ENCODE results near the gene KRT86. TPM values are rescaled to one million over a fixed set of nuclear protein-coding genes. Genes with fewer than 3 reads are reported as not detected.

The KRT86 gene
- under 1 TPM in 1 of 4 donors, not detected in 3; 0.09 TPM for polyA plus RNA-seq (ENCODE audit: insufficient read length in 4 of 4)

DNA sequence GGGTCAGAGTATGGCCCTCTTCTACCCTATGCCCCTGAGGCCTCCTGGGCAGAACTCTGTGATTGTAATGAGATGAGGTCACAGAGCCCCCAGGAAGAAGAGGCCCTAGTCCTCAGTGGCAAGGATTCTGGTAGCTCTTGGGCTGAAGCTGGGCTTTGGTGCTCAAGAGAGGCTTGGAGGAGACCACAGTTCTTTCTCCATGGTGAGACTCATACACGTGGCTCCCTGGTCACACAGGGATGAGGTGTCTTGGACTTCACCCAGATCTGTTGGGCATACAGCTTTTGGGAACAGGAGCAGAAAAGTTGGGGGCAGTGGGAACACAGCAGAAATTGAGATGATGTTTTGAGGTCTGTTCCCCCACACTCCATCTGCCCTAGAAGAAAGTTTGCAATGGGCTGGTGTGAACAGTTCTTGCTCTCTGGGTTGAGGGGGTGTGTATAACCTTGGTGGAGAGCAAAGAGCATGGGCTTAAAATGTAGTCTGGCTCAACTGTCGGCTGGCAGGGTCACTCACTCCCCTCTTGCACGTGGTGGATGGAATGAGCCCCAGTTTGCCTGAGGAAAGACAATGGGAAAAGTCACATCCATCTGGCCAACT lies at the start of gene KRT86:
Gene KRT86, plus strand, starts transcription at position 125 of the 600 bp plus-strand sequence. CDS start 27,272 bp downstream, outside the sequence.
- no peak for DNase-seq (ENCODE audit: low read depth in 4 of 4, low spot score in 3 of 4)

DNA sequence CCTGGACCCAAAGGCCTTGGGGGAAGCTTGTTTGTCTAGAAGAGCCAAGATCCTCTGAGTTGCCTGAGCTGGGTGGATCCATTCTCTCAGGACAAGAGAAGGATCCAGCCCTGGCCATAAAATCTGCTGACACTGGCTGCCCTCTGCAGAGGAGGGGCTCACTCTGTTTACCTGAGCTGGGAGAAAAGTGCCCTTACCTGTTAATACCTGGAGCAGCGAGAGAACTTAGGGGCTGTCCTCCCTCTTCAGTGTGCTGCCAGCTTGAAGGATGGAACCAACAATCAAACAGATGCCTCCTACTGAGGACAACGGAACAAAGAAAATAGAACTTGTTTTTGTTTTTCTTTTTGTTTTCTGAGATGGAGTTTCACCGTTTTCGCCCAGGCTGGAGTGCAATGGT lies 48.7 kb upstream of the KRT86 start:
- no peak for DNase-seq (ENCODE audit: low read depth in 4 of 4, low spot score in 3 of 4)

DNA sequence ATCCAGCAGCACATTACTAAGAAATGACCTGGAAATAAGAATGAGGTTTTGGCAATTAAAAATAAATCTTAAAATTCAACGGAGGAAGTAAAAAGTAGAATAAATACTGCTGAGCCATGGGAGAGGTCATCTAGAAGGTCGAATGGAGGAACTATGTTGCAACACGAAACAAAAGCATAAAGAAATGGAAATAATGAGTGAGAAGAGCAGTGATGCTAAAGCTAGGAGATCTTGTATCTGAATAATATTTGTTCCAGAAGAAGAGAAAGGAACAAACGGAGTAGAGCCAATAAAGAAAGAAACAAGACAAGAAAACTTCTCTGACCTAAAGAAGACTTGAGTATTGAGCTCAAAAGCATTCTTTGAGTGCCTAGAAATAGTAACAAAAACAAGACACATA lies 48.0 kb upstream of the KRT86 start:
- no peak for DNase-seq (ENCODE audit: low read depth in 4 of 4, low spot score in 3 of 4)

DNA sequence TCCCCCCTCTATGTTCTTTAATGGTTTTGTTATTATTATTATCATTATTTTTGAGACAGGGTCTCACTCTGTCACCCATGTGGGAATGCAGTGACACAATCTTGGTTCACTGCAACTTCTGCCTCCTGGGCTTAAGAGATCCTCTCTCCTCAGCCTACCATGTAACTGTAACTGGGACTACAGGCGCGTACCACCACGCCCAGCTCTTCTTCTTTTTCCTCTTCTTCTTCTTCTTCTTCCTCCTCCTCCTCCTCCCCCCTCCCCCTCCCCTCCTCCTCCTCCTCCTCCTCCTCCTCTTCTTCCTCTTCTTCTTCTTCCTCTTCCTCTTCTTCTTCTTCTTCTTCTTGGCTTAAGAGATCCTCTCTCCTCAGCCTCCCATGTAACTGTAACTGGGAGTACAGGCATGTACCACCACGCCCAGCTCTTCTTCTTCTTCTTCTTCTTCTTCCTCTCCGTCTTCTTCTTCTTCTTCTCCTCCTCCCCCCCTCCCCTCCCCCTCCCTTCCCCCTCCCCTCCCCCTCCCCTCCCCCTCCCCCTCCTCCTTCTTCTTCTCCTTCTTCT lies 46.8 kb upstream of the KRT86 start:
- DNase-seq (ENCODE audit: low read depth in 4 of 4, low spot score in 3 of 4), result no peak

DNA sequence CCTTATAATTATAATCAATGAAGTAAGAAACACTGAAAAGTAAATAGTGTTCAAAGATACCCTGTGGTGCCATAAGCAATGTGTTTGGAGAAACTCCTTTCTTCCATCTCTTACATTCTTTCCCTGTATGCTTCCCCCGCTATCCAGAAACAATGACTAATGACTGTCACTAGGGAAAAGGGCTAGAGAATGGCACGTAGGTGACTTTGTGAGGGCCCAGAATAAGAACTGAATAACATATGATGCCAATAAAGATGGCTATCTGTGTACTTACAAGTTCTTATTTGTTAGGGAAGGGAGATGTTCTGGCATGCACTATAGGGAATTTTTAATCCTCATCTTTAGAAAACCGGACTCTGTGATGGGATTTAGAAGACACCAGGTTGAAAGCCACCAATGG lies 46.1 kb upstream of the KRT86 start:
- no peak for DNase-seq (ENCODE audit: low read depth in 4 of 4, low spot score in 3 of 4)

DNA sequence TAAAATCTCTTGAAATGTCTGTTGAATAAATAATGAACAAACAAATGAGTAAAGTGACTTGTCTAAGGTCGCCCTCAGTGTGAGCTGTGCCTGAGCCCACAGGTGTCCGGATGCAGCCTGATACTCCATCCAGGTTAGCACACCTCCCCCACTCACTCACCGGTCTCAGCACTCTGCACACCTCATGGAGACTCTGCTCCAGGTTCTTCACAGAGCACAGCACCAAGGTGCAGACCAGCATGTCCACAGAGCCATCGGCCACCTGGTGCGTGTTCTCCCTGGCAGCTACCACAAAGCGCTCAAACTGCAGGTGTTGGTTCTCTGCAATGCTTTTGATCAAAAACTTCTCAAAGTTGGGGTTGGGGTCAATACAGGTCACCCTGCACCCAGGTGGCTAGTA lies 45.5 kb upstream of the KRT86 start:
- no peak for DNase-seq (ENCODE audit: low read depth in 4 of 4, low spot score in 3 of 4)

DNA sequence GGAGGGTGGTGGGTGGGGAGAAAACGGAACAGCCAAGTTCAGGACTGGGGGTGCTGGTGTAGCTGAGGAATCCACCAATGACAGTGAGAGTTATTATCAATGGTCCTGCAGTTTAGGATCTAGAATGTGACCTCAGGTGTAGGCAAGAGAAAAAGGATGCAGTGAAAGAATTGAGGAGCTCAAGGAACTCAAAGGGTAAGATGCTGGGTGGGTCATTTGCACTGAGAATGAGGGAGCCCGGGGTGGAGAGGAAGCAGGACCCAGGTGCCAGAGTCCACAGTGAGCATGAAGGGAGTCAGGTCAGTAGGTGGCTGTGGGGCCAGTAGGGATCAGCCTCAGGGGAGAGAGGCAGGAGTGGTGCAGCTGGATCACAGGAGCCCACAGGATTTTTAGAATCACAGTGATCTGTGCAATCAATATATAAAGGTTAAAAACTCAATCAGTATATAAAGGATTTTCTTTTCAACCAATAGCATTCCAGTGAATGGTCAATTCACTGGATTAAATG lies 44.6 kb upstream of the KRT86 start:
- no peak for DNase-seq (ENCODE audit: low read depth in 4 of 4, low spot score in 3 of 4)

DNA sequence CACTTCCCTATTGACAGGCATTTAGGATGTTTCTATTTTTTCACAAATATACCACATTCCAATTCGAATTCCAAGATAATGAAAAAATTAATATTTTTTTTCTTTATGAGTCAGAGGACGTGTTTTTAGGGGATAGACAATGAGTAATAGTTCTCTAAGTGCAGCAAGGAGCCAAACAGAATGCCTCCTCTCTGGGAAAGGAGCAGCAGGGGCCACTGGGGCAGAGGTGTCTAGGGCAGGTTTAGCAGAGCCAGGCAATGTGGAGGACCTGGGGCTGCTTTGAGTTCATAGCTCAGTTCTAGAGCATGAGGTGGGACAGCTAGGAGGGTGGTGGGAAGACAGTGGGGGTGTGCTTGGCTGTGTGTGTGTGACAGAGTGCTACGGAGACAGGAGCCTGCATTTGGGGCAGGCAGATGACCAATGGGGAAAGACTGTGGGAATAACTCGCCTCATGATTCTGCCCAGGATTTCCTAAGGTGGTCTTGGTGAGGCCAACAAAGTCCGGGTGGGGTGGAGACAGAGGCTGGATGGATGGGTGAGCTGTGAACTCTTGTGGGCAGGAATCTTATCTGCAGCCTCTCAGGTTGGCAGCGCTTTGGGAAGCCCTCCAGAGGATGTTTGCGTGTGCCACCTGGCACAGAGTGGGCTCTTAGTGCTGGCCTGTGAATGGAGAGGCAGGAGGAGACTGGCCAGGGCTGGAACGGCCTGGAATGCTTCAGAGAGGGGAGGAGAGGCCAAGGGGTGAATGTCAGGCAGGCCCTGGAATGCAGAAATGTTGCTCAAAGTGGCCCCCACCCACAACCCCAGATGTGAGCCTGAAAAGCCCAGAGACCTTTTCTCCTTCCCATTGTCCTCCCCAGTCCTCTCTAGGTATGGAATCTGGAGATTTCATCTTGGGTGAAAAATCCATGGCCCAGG lies 43.8 kb upstream of the KRT86 start:
- DNase-seq (ENCODE audit: low read depth in 4 of 4, low spot score in 3 of 4), result no peak

DNA sequence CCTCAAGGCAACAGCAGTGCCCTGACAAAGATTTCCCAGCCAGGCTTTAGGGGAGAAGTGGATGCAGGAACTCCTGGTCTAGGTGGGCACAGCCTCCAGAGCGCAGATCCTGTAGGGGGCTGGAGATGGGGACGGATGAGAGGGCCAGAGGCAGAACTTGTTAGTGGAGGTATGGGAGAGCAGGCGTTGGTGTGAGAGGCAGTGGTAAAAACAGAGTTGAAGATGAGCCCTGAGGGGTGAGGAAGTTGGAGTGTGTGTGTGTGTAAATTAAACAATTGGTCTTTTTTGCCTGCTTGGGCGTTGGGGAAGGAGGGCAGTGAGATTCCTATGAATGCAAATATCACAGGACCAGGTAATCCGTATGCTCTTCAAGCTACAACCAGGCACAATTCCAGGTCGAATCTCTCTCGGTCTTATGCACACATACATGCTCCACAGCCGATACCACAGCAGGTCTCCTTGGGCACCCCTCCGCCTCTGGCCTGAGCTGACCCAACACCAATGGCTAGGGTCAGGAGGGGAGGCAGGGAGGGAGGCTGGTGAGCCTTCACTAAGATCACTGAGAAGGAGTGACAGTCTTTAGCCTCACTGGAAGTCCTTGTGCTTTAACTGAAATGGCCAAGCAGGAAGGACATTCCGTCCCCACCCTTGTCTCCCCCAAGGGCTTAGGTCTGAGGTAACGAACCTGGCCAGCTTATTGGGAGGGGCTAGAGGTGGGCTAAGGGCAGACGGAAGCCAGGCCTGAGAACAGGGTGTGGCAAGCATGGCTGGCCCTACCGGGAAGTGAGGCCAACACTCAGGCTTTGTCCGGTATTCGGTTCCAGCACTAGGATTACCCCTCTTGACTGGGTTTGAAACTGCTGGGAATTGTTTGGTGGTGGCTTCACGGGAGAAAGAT lies 42.9 kb upstream of the KRT86 start:
- DNase-seq (ENCODE audit: low read depth in 4 of 4, low spot score in 3 of 4), result no peak

DNA sequence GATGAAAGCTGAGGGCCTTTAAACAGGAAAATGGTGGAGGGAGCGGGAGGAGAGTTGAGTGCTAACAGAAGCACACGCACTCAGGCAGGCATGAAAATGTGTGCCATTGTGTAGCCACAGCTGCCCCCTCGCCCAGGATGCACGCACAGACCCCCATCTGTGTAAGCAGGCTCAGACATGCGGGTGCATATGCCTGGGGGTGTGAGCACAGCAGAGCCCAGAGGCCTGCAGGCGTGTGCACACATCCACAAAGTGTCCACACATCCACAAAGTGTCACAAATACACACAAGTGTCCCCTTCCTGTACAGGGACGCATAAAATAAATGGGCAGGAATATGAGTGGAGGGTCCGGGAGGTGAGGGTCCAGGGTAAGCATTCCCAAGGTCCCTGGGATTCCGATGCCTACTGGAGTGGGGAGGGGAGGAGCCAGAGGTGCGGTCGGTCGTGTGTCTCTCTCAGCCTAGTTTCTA lies 42.2 kb upstream of the KRT86 start:
- no peak for DNase-seq (ENCODE audit: low read depth in 4 of 4, low spot score in 3 of 4)

DNA sequence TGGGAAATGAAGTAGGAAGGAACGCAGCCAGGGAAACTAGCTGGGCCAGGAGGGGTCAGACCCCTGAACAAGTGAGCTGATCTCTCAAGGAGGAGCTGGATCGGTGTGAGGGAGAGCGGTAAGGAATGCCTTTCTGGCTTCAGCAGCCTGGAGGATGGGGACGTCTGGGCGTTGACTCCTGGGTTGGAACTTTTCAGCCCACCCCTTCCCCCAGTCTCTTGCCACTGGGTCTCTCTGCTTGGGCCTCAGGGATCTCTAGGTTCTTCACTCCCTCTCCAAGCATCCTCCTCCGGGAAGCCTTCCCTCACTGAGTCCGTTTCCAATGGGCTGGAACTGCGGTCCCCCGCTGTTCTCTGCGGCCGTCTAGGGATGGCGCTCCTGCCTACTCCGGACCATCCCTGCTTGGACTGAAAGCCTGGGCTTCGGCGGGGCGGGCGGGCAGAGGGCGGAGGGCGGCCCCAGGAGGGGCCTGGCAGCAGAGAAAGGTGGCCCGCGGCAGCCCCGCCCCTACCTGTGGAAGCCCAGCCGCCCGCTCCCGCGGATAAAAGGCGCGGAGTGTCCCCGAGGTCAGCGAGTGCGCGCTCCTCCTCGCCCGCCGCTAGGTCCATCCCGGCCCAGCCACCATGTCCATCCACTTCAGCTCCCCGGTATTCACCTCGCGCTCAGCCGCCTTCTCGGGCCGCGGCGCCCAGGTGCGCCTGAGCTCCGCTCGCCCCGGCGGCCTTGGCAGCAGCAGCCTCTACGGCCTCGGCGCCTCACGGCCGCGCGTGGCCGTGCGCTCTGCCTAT lies 41.6 kb upstream of the KRT86 start, which contains the start of gene KRT7:
Gene KRT7, plus strand, starts transcription at position 570 of the 788 bp plus-strand sequence. Its CDS starts 54 bp downstream, at position 624.
- DNase-seq (ENCODE audit: low read depth in 4 of 4, low spot score in 3 of 4), result no peak

DNA sequence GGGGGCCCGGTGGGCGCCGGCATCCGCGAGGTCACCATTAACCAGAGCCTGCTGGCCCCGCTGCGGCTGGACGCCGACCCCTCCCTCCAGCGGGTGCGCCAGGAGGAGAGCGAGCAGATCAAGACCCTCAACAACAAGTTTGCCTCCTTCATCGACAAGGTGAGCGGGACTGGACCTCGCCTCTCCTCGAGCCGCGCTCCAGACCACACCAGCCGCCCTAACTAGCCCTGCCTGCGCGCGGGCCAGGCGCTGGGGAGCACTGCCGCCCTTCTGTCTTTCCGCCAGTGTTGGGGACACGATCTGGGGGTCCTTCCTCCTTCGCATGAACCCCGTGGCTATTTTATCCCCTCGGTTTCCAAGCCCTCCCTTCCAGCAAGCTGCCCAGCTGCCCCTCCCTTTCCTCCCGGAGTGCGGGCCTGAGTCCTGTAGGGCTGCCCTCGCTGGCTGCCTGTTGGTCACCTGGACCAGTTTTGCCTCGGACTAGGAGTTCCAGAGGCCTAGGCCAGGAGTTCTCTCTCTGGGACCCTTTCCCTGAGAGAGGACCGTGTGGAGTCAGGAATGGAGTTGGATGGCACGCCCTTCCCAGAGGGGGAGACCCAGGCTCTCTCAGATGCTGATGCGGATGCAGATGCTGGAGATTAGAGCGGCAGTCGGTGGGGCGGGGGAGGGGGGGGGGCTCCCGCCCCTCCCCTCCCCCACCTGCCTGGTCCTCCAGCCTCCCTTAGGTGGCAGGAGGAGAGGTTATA lies 40.8 kb upstream of the KRT86 start:
- no peak for DNase-seq (ENCODE audit: low read depth in 4 of 4, low spot score in 3 of 4)

DNA sequence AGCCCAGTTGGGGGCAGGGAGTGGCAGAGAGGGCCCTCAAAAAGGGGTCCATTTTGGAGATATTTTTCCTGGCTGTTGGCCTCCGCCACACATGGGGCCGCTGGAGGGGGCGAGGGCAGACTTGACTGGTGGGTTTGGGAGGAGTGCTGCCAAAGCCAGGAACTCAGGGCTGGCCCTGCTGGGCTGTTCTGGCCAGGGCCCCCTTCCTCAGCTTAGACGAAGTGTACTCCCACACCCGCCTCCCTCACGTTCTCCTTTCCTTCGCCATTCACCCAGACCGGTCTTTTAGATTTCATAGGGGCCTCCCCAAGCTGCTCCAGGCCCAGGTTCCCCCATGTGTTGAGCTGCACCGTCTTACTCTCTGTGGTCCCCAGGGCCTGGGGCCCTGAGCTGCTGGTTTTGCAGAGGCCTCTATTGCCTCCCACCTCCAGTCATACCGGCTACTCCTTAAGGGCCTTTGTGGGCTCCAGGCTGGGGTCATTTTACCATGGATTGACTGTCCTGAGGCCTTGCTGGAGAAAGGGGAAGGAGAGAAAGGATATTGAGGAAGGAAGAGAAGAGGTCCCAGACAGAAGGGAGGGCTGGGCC lies 40.1 kb upstream of the KRT86 start:
- no peak for DNase-seq (ENCODE audit: low read depth in 4 of 4, low spot score in 3 of 4)

DNA sequence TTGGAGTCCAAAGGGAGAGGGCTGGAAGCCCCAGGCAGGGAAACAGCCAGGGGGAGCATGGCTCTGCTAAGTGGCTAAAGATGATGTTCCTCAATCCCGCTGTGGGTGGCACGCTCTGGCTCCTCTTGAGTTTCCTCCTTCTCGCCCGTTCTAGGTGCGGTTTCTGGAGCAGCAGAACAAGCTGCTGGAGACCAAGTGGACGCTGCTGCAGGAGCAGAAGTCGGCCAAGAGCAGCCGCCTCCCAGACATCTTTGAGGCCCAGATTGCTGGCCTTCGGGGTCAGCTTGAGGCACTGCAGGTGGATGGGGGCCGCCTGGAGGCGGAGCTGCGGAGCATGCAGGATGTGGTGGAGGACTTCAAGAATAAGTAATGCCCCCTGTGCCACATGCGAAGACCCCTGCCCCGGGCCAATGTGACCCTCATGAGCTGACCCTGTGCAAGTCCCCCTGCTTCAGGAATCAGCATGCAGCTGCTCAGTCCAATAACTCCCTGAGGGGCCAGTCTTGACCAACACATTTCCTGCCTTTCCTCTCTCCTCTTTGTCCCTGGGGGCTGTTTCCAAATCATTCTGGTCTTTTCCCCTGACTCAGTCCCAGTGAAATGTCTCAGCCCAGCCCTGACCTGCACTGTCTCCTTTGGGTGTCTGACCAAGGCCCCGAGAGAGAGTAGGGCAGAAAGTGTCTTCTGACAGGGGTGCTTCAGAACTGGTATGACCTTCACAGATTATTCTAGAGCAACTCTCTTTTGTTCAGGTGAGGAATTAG lies 39.3 kb upstream of the KRT86 start:
- no peak for DNase-seq (ENCODE audit: low read depth in 4 of 4, low spot score in 3 of 4)

DNA sequence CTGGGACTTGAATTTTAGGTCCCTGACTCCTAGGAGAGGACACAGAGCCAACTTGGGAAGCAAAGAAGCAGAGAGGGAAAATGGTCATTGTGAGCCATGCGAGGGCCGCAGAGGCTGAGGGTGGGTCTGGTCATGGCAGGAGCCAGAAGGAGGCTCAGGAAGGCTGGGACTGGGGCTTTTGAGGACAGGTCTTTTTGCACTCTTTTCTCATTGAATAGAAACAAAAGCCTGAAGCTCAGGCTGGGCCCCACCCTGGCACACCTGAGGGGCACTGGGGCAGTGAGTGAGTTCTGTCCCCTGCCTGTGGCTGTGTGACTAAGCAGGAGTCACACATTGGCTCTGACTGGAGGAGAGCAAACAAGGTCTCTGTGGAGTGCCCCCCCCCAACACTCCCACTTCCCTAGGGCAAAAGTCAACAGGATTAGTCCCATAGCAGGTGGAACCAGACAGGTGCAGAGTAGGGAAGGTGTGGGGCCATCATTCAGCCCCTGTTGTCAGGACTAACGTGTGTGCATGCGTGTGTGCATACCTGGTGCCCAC lies 38.6 kb upstream of the KRT86 start:
- DNase-seq (ENCODE audit: low read depth in 4 of 4, low spot score in 3 of 4), result no peak

DNA sequence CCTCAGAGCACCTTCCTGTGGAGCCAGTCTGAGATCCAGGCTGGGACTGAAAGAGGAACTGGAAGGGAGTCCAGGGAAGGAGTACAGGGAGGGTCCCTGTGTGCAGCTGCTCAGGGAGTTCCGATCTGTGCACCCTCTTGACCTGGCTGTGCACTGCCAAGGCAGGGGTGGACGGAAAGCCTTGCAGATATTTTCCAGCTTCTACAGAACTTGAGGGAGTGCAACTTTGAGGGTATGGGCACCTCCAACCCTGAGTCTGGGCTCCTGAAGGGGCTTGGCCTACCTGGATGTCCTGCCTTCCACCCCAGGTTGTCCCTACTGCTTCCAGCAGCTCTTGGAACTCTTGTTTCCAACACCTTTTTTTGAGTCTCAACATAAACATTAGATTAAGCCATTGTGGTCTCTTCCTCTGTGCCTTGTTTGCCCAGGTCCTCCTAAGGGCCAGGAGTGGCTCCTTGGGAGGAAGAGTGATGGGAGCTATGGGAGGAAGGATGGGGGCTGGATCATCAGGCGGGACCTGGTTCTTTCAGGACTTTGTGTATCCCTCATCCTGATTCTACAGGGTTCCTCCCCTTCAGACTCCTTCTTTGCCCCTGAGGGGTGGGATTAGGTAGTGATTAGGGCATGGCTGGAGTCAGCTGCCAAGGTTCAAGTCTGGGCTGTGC lies 37.9 kb upstream of the KRT86 start:
- no peak for DNase-seq (ENCODE audit: low read depth in 4 of 4, low spot score in 3 of 4)
